ENCODE data around the gene DLX1.

DLX1 gene

GRCh38 chr2:172131713-172132555 lies 46.6 kb downstream of the DLX1 start:
- Histone ChIP-seq H3K27ac (ENCODE audit: extremely low read depth, low read depth, low read length) (no peak overlapping the region), H3K9me3 (ENCODE audit: control insufficient read depth, insufficient read depth, low read depth, low read length) (no peaks in the 10 kb centered on the region), H3K36me3 (ENCODE audit: control insufficient read depth in 2 of 2, insufficient read depth in 1 of 2, low read length in 2 of 2) (no peaks in the 10 kb centered on the region), H3K4me3 (ENCODE audit: low read depth, low read length) (no peak overlapping the region), H3K4me1 (ENCODE audit: control insufficient read depth, insufficient read depth, low read length) (no peaks in the 10 kb centered on the region)
- POLR2A ChIA-PET: no interaction called here
- TF ChIP-seq GFI1B (tag by site-specific recombination; IDR thresholded peaks at IDR 0.05): no peak
- no peak for TF ChIP-seq ZBTB10 (tag by site-specific recombination; IDR thresholded peaks at IDR 0.05)
- no peak for TF ChIP-seq ZNF692 (tag by site-specific recombination; IDR thresholded peaks at IDR 0.05)
- no peak for TF ChIP-seq ZNF664 (tag by site-specific recombination; IDR thresholded peaks at IDR 0.05)
- no peak for TF ChIP-seq BCL6B (tag by site-specific recombination; IDR thresholded peaks at IDR 0.05)
- no peak for TF ChIP-seq ATF2 (tag by site-specific recombination; IDR thresholded peaks at IDR 0.05; ENCODE audit: low read depth)
- CTCF ChIA-PET: interaction anchor here (0.7 kb wide), 1 partner anchor 429 kb away, joined by 3 read pairs; no protein-coding TSS in a partner anchor

GRCh38 chr2:172134270-172134669 lies 49.0 kb downstream of the DLX1 start:
- Histone ChIP-seq H3K36me3 (ENCODE audit: control insufficient read depth in 2 of 2, insufficient read depth in 1 of 2, low read length in 2 of 2) (no peaks in the 10 kb centered on the region), H3K27ac (ENCODE audit: extremely low read depth, low read depth, low read length) (no peak overlapping the region), H3K9me3 (ENCODE audit: control insufficient read depth, insufficient read depth, low read depth, low read length) (no peaks in the 10 kb centered on the region), H3K4me1 (ENCODE audit: control insufficient read depth, insufficient read depth, low read length) (no peaks in the 10 kb centered on the region), H3K4me3 (ENCODE audit: low read depth, low read length) (no peak overlapping the region)
- CTCF ChIA-PET: no interaction called here
- TF ChIP-seq ZNF292 (tag by site-specific recombination; IDR thresholded peaks at IDR 0.05; ENCODE audit: borderline replicate concordance, low read depth) (no peak), ZNF629 (tag by site-specific recombination; IDR thresholded peaks at IDR 0.05) (no peak), BCL11A (tag by site-specific recombination; IDR thresholded peaks at IDR 0.05; ENCODE audit: low read depth) (no peak), ZFP37 (tag by site-specific recombination; IDR thresholded peaks at IDR 0.05) (no peak), ZFHX2 (tag by site-specific recombination; conservative IDR thresholded peaks at IDR 0.05) (no peak), ZNF157 (tag by site-specific recombination; IDR thresholded peaks at IDR 0.05) (no peak)
- POLR2A ChIA-PET: interaction anchor here (0.7 kb wide), 1 partner anchor 28 kb away, joined by 5 read pairs; no protein-coding TSS in a partner anchor

- ChIA-PET POLR2A (no interaction called here), CTCF (interaction anchor here (0.5 to 3.4 kb wide), 3 partner anchors 8 to 59 kb away, joined by 3 to 16 read pairs (median 4); no protein-coding TSS in a partner anchor)
- H3K9me3 ChIP-seq (ENCODE audit: control insufficient read depth, insufficient read depth, low read depth, low read length): no peaks in the 10 kb centered on the region
- no peak overlapping the region for H3K27ac ChIP-seq (ENCODE audit: extremely low read depth, low read depth, low read length)
- no peaks in the 10 kb centered on the region for H3K4me1 ChIP-seq (ENCODE audit: control insufficient read depth, insufficient read depth, low read length)
- no peaks in the 10 kb centered on the region for H3K36me3 ChIP-seq (ENCODE audit: control insufficient read depth in 2 of 2, insufficient read depth in 1 of 2, low read length in 2 of 2)
- no peak overlapping the region for H3K4me3 ChIP-seq (ENCODE audit: low read depth, low read length)
- TF ChIP-seq PRDM2 (tag by site-specific recombination; IDR thresholded peaks at IDR 0.05; ENCODE audit: borderline replicate concordance) (no peak), SP3 (tag by site-specific recombination; IDR thresholded peaks at IDR 0.05) (no peak), YY1 (tag by site-specific recombination; IDR thresholded peaks at IDR 0.05) (no peak)
Measured at GRCh38 chr2:172135446-172135845, 50.1 kb downstream of the DLX1 start.
